ENCODE measurements around the gene BATF2. TPM values are rescaled to one million over a fixed set of nuclear protein-coding genes. Genes with fewer than 3 reads are reported as not detected.

BATF2 gene
- total and polyA plus RNA-seq, 10 of the 15 experiments (the other 5 are each of a cell fraction or from before 2014, with no cell fraction given), result 0.18 to 1.1 (median 0.38) TPM; not detected in 1

- no peaks in the 10 kb centered on the region for H3K27me3 ChIP-seq (replicated peaks in 1 of 2; ENCODE audit: control insufficient read depth in 2 of 2, insufficient read depth in 2 of 2, low read length in 1 of 2)
- BruUV-seq (replicated peaks), result no TSS peak
- intact Hi-C loops (cut with micrococcal nuclease; ENCODE audit: unreplicated experiment), result no loop called here
- TF ChIP-seq ETV6 (conservative IDR thresholded peaks at IDR 0.05 in 1 of 2, IDR thresholded peaks at IDR 0.05 in 1 of 2; ENCODE audit: borderline replicate concordance in 1 of 2, low read depth in 1 of 2) (no peak), KAT2A (conservative IDR thresholded peaks at IDR 0.05; ENCODE audit: control insufficient read depth, low read depth, low read length) (no peak), NFXL1 (IDR thresholded peaks at IDR 0.05; ENCODE audit: borderline replicate concordance) (no peak), IKZF1 (conservative IDR thresholded peaks at IDR 0.05) (no peak), SUZ12 (IDR thresholded peaks at IDR 0.05; ENCODE audit: unreplicated experiment) (no peak), SMAD1 (IDR thresholded peaks at IDR 0.05; ENCODE audit: low read depth, partially characterized antibody) (no peak), IKZF2 (IDR thresholded peaks at IDR 0.05) (no peak), USF1 (IDR thresholded peaks at IDR 0.05; ENCODE audit: borderline replicate concordance, extremely low read length, insufficient read depth, low read depth, low read length) (no peak), SUPT20H (IDR thresholded peaks at IDR 0.05; ENCODE audit: borderline replicate concordance, control insufficient read depth, low read depth, low read length) (no peak), MYB (IDR thresholded peaks at IDR 0.05; ENCODE audit: borderline replicate concordance, low read depth, low read length) (no peak), SMAD5 (IDR thresholded peaks at IDR 0.05; ENCODE audit: low read depth) (no peak), E2F8 (IDR thresholded peaks at IDR 0.05; ENCODE audit: low read depth, partially characterized antibody) (no peak)
- no peaks in the 10 kb centered on the region for H3K79me2 ChIP-seq (ENCODE audit: control insufficient read depth, insufficient read depth, low read length)
- H3K36me3 ChIP-seq (ENCODE audit: control insufficient read depth in 2 of 2, insufficient read depth in 2 of 2, low read length in 1 of 2), result no peaks in the 10 kb centered on the region
- ChIA-PET RAD21 (ENCODE audit: unreplicated experiment) (interaction anchor here (0.9 to 1.2 kb wide), 2 partner anchors 12 to 161 kb away, joined by 3 to 5 read pairs; partner anchors contain the start of gene BATF2), SMC1A (ENCODE audit: uncharacterized antibody, unreplicated experiment) (interaction anchor here (1.3 to 1.9 kb wide), 2 partner anchors 12 to 160 kb away, joined by 6 to 7 read pairs; partner anchors contain the start of gene BATF2), CTCF (interaction anchor here (6.4 to 8.2 kb wide), 2 partner anchors 103 to 161 kb away, joined by 64 to 89 read pairs; partner anchors contain the start of genes CDC42BPG and TM7SF2), POLR2A (interaction anchor here (0.6 to 1.1 kb wide), 2 partner anchors 102 to 314 kb away, joined by 3 to 5 read pairs; no protein-coding TSS in a partner anchor)
- no peak overlapping the region for H2AFZ ChIP-seq (ENCODE audit: control insufficient read depth, low read depth, low read length)
- H3K4me1 ChIP-seq (ENCODE audit: control insufficient read depth, insufficient read depth, low read length), result peaks cover 5% of the 10 kb centered on the region
- no peak overlapping the region for H3K4me3 ChIP-seq
- ATAC-seq, result no peak
- no peak for DNase-seq (ENCODE audit: low read depth, low spot score)
- H4K20me1 ChIP-seq (ENCODE audit: control insufficient read depth, insufficient read depth), result no peaks in the 10 kb centered on the region
- in situ Hi-C loops (cut with MboI), result no loop called here
- peak; percentile 66 for FAIRE-seq
- H3K4me2 ChIP-seq (ENCODE audit: control insufficient read depth, insufficient read depth), result no peak overlapping the region
- H3K27ac ChIP-seq (ENCODE audit: control insufficient read depth, insufficient read depth), result no peak overlapping the region
- H3K9me3 ChIP-seq (replicated peaks; ENCODE audit: control insufficient read depth, insufficient read depth, low read length), result no peaks in the 10 kb centered on the region
- no peak overlapping the region for H3K9ac ChIP-seq (ENCODE audit: control insufficient read depth, insufficient read depth, low read length)
- WGBS (ENCODE audit: insufficient coverage, insufficient replicate concordance, low lambda C conversion rate, missing lambda C conversion rate), result 24% methylated on average over 2 of the region's 2 CpGs
Observed at GRCh38 chr11:65008873-65009272, 12.1 kb upstream of the BATF2 start.
